ENCODE results near the gene PSMD13. TPM values are rescaled to one million over a fixed set of nuclear protein-coding genes. Genes with fewer than 3 reads are reported as not detected.
A peak's percentile ranks its signal among the peaks of the same experiment; 100 is the strongest.

Gene PSMD13
- total RNA-seq, 1 donor from 2014 or later, result 71.9 TPM

- H3K27me3 ChIP-seq, result peaks cover 8% of the 10 kb centered on the region
- DNase-seq (ENCODE audit: extremely low spot score in 2 of 2), result no peak
- H3K4me1 ChIP-seq, result peaks cover 31% of the 10 kb centered on the region
- intact Hi-C loops (cut with DNase I), result no loop called here
- no peaks in the 10 kb centered on the region for H3K9me3 ChIP-seq
- H3K4me3 ChIP-seq, result no peak overlapping the region
- no peak overlapping the region for H3K27ac ChIP-seq
- TF ChIP-seq POLR2AphosphoS5 (IDR thresholded peaks at IDR 0.05; ENCODE audit: insufficient read depth in 1 of 2, low read depth in 1 of 2) (no peak), POLR2A (IDR thresholded peaks at IDR 0.05) (no peak)
- TF ChIP-seq, protein P1, sequence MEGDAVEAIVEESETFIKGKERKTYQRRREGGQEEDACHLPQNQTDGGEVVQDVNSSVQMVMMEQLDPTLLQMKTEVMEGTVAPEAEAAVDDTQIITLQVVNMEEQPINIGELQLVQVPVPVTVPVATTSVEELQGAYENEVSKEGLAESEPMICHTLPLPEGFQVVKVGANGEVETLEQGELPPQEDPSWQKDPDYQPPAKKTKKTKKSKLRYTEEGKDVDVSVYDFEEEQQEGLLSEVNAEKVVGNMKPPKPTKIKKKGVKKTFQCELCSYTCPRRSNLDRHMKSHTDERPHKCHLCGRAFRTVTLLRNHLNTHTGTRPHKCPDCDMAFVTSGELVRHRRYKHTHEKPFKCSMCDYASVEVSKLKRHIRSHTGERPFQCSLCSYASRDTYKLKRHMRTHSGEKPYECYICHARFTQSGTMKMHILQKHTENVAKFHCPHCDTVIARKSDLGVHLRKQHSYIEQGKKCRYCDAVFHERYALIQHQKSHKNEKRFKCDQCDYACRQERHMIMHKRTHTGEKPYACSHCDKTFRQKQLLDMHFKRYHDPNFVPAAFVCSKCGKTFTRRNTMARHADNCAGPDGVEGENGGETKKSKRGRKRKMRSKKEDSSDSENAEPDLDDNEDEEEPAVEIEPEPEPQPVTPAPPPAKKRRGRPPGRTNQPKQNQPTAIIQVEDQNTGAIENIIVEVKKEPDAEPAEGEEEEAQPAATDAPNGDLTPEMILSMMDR (IDR thresholded peaks at IDR 0.05), result no peak
- H3K36me3 ChIP-seq, result no peaks in the 10 kb centered on the region
These were observed 60.3 kb downstream of the PSMD13 start for GRCh38 chr11:297051-297585.

DNA sequence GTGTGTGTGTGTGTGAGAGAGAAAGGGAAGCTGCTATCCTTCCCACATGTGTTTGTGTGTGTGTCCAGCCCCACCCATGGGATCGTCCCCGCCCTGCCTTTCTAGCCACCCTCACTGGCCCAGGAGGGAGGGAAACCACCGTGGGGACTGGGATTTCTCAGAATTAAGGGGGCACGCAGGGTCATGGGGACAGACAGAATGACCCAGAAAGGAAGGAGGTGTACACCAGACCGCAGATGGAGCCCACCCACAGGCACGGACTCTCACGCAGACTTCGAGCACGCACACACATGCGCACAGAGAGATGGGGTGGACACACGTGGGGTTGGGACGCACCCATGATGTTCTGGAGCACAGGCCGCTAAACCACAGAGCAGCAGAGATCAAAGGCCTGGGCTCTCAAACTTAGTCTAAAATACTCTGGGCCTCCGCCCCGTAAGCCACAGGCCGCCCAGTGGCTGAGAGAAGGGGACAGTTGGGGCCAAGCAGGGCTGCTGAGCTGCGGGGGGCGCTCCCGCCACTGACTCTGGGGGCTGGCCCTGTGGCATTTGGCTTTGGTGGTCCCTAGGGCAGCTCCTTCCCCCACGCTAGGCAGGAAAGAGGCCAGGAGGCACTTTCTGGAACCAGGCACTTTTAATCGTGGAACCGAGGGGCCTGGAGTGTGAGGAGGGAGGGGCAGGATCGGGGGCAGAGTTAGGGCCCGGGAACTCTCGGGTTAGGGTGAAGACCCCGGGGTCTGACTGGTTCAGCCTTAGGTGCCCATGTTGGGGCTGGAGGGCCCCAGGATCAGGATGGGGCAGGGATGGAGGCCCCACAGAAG, 61.0 kb downstream of the PSMD13 start:
- intact Hi-C loops (cut with DNase I), result no loop called here
- peaks cover 31% of the 10 kb centered on the region for H3K4me1 ChIP-seq
- no peak for DNase-seq (ENCODE audit: extremely low spot score in 2 of 2)
- H3K36me3 ChIP-seq, result no peaks in the 10 kb centered on the region
- no peaks in the 10 kb centered on the region for H3K9me3 ChIP-seq
- H3K27me3 ChIP-seq, result peaks cover 8% of the 10 kb centered on the region
- peak in 1 of 2 donors; percentile 34 for TF ChIP-seq POLR2AphosphoS5 (IDR thresholded peaks at IDR 0.05; ENCODE audit: insufficient read depth in 1 of 2, low read depth in 1 of 2)
- TF ChIP-seq, protein P1 (IDR thresholded peaks at IDR 0.05), result no peak
- TF ChIP-seq POLR2A (IDR thresholded peaks at IDR 0.05), result no peak
- H3K27ac ChIP-seq, result no peak overlapping the region
- H3K4me3 ChIP-seq, result no peak overlapping the region

DNA sequence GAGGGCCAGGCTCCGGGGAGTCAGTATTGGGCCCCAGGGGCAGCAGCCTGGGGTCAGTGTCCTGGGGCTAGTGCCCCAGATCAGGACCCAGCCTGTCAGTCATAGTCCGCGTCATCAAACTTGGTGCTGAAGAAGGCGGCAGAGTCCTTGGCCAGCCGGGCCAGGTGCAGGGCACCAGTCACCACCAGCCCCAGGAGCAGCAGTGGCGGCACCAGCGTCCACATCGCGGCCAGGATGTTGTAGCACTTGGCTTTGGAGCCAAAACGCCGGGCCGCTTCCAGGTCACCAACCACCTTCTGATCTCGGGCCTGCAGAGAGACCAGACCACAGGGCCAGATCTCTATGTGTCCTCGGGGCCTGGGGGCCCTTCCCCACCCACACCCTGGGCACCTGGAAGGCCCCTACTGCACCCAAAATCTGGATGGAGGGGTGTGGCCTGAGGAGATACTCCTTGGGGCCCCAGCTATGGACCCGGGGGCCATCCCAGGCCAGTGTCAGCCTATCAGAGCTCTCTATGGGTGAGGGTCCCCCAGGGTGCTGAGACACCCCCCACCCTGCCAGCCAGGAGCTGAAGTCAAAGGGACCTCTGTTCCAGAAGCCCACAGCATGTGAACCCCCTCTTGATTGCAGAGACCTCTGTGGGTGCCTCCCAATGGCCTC, 61.8 kb downstream of the PSMD13 start:
- Histone ChIP-seq H3K36me3 (no peaks in the 10 kb centered on the region), H3K4me3 (no peak overlapping the region), H3K4me1 (peaks cover 31% of the 10 kb centered on the region), H3K27me3 (peaks cover 8% of the 10 kb centered on the region), H3K9me3 (no peaks in the 10 kb centered on the region), H3K27ac (no peak overlapping the region)
- no peak for TF ChIP-seq POLR2AphosphoS5 (IDR thresholded peaks at IDR 0.05; ENCODE audit: insufficient read depth in 1 of 2, low read depth in 1 of 2)
- TF ChIP-seq, protein P1 (IDR thresholded peaks at IDR 0.05), result no peak
- no peak for TF ChIP-seq POLR2A (IDR thresholded peaks at IDR 0.05)
- no peak for DNase-seq (ENCODE audit: extremely low spot score in 2 of 2)
- intact Hi-C loops (cut with DNase I), result no loop called here

- Histone ChIP-seq H3K27ac (no peak within 1 kb of the TSS), H3K36me3 (no peaks in the 10 kb centered on the region), H3K4me3 (no peak within 1 kb of the TSS), H3K4me1 (peaks cover 31% of the 10 kb centered on the region), H3K9me3 (no peaks in the 10 kb centered on the region), H3K27me3 (peaks cover 8% of the 10 kb centered on the region)
- intact Hi-C loops (cut with DNase I), result no loop called here
- no peak for TF ChIP-seq POLR2A (IDR thresholded peaks at IDR 0.05)
- TF ChIP-seq, protein P1 (IDR thresholded peaks at IDR 0.05), result no peak
- no peak for TF ChIP-seq POLR2AphosphoS5 (IDR thresholded peaks at IDR 0.05; ENCODE audit: insufficient read depth in 1 of 2, low read depth in 1 of 2)
- DNase-seq (ENCODE audit: extremely low spot score in 2 of 2), result no peak
These were observed 62.5 kb downstream of the PSMD13 start, which contains the start of gene IFITM5 for GRCh38 chr11:299081-299891. IFITM5 (minus strand) TSS chr11:299526; CDS start chr11:299490, 36 bp downstream.

All from vagina (tissue), 2 donors.